ENCODE data around the gene ANKRD52. TPM values are rescaled to one million over a fixed set of nuclear protein-coding genes. Genes with fewer than 3 reads are reported as not detected.

ANKRD52 gene
- 66.0 and 78.0 TPM in 2 replicates for total RNA-seq

- Mint-ChIP-seq H3K4me1 (ENCODE audit: low read depth) (peaks cover 11% of the 10 kb centered on the region), H3K27me3 (ENCODE audit: low read depth) (no peaks in the 10 kb centered on the region), H3K4me3 (ENCODE audit: low read depth) (peak within 1 kb of the TSS; percentile 87), H3K27ac (peak within 1 kb of the TSS; percentile 73), H3K36me3 (ENCODE audit: low read depth) (peaks cover 23% of the 10 kb centered on the region), H3K9me3 (no peaks in the 10 kb centered on the region)
- intact Hi-C loops (cut with micrococcal nuclease): loop anchor here (5.0 kb wide), 1 partner anchor 141 kb away; the partner anchor contains the start of genes RPL41 and ZC3H10
- DNase-seq (ENCODE audit: low spot score): peak; percentile 80
Measured at GRCh38 chr12:56258068-56258819, at the start of gene ANKRD52. Gene ANKRD52 (minus strand): TSS chr12:56258384. CDS start chr12:56258269, 115 bp downstream.

- no peak for DNase-seq (ENCODE audit: low spot score)
- Mint-ChIP-seq H3K27me3 (ENCODE audit: low read depth) (no peaks in the 10 kb centered on the region), H3K9me3 (no peaks in the 10 kb centered on the region), H3K4me3 (ENCODE audit: low read depth) (no peak overlapping the region), H3K27ac (no peak overlapping the region), H3K4me1 (ENCODE audit: low read depth) (no peaks in the 10 kb centered on the region), H3K36me3 (ENCODE audit: low read depth) (peaks cover 44% of the 10 kb centered on the region)
- intact Hi-C loops (cut with micrococcal nuclease): no loop called here
Measured at GRCh38 chr12:56307221-56307965, 49.2 kb upstream of the ANKRD52 start.

- no peaks in the 10 kb centered on the region for H3K27me3 Mint-ChIP-seq (ENCODE audit: low read depth)
- no peak overlapping the region for H3K4me3 Mint-ChIP-seq (ENCODE audit: low read depth)
- intact Hi-C loops (cut with micrococcal nuclease): no loop called here
- DNase-seq (ENCODE audit: low spot score): no peak
- peaks cover 17% of the 10 kb centered on the region for H3K4me1 Mint-ChIP-seq (ENCODE audit: low read depth)
- H3K27ac Mint-ChIP-seq: peak overlapping the region; percentile 36
- peaks cover 31% of the 10 kb centered on the region for H3K36me3 Mint-ChIP-seq (ENCODE audit: low read depth)
- H3K9me3 Mint-ChIP-seq: no peaks in the 10 kb centered on the region
Measured at GRCh38 chr12:56304872-56305590, 46.8 kb upstream of the ANKRD52 start.

- no peaks in the 10 kb centered on the region for H3K27me3 Mint-ChIP-seq (ENCODE audit: low read depth)
- H3K4me3 Mint-ChIP-seq (ENCODE audit: low read depth): no peak overlapping the region
- H3K9me3 Mint-ChIP-seq: no peaks in the 10 kb centered on the region
Measured at GRCh38 chr12:56304276-56304675, 46.1 kb upstream of the ANKRD52 start.

GRCh38 chr12:56300644-56301464 is 42.7 kb upstream of the ANKRD52 start:
- H3K4me1 Mint-ChIP-seq (ENCODE audit: low read depth): peaks cover 45% of the 10 kb centered on the region
- no peak for DNase-seq (ENCODE audit: low spot score)
- peak overlapping the region; percentile 95 for H3K4me3 Mint-ChIP-seq (ENCODE audit: low read depth)
- peaks cover 42% of the 10 kb centered on the region for H3K36me3 Mint-ChIP-seq (ENCODE audit: low read depth)
- intact Hi-C loops (cut with micrococcal nuclease): loop anchor here (1.0 to 2.0 kb wide), 9 partner anchors 15 to 167 kb away; partner anchors contain the start of genes IL23A, PAN2, SPRYD4 and STAT2
- H3K27ac Mint-ChIP-seq: peak overlapping the region; percentile 94
- no peaks in the 10 kb centered on the region for H3K27me3 Mint-ChIP-seq (ENCODE audit: low read depth)
- H3K9me3 Mint-ChIP-seq: no peaks in the 10 kb centered on the region

More at GRCh38 chr12:56304276-56304675, 46.1 kb upstream of the ANKRD52 start:
- DNase-seq (ENCODE audit: low spot score): no peak
- Mint-ChIP-seq H3K27ac (no peak overlapping the region), H3K4me1 (ENCODE audit: low read depth) (peaks cover 17% of the 10 kb centered on the region), H3K36me3 (ENCODE audit: low read depth) (peaks cover 31% of the 10 kb centered on the region)
- intact Hi-C loops (cut with micrococcal nuclease): no loop called here

GRCh38 chr12:56299853-56300643 is 41.9 kb upstream of the ANKRD52 start, which contains the start of gene CS:
Gene CS (minus strand): TSS chr12:56300330. CDS start chr12:56300201, 129 bp downstream.
- H3K27me3 Mint-ChIP-seq (ENCODE audit: low read depth): no peaks in the 10 kb centered on the region
- peaks cover 45% of the 10 kb centered on the region for H3K4me1 Mint-ChIP-seq (ENCODE audit: low read depth)

GRCh38 chr12:56299308-56299852 is 41.2 kb upstream of the ANKRD52 start:
- intact Hi-C loops (cut with micrococcal nuclease): no loop called here
- DNase-seq (ENCODE audit: low spot score): peak; percentile 32
- Mint-ChIP-seq H3K27me3 (ENCODE audit: low read depth) (no peaks in the 10 kb centered on the region), H3K27ac (peak overlapping the region; percentile 94), H3K36me3 (ENCODE audit: low read depth) (peaks cover 34% of the 10 kb centered on the region), H3K9me3 (no peaks in the 10 kb centered on the region), H3K4me1 (ENCODE audit: low read depth) (peaks cover 45% of the 10 kb centered on the region), H3K4me3 (ENCODE audit: low read depth) (peak overlapping the region; percentile 95)

More at GRCh38 chr12:56299853-56300643, 41.9 kb upstream of the ANKRD52 start, which contains the start of gene CS:
- Mint-ChIP-seq H3K27ac (peak within 1 kb of the TSS; percentile 94), H3K4me3 (ENCODE audit: low read depth) (peak within 1 kb of the TSS; percentile 95), H3K36me3 (ENCODE audit: low read depth) (peaks cover 38% of the 10 kb centered on the region), H3K9me3 (no peaks in the 10 kb centered on the region)
- DNase-seq (ENCODE audit: low spot score): peak; percentile 98
- intact Hi-C loops (cut with micrococcal nuclease): loop anchor here (1.0 to 2.0 kb wide), 9 partner anchors 16 to 168 kb away; partner anchors contain the start of genes IL23A, PAN2, SPRYD4 and STAT2

- Mint-ChIP-seq H3K4me1 (ENCODE audit: low read depth) (peaks cover 45% of the 10 kb centered on the region), H3K4me3 (ENCODE audit: low read depth) (peak overlapping the region; percentile 95), H3K9me3 (no peaks in the 10 kb centered on the region), H3K27me3 (ENCODE audit: low read depth) (no peaks in the 10 kb centered on the region), H3K27ac (peak overlapping the region; percentile 65), H3K36me3 (ENCODE audit: low read depth) (peaks cover 31% of the 10 kb centered on the region)
- intact Hi-C loops (cut with micrococcal nuclease): no loop called here
- no peak for DNase-seq (ENCODE audit: low spot score)
Measured at GRCh38 chr12:56298828-56299227, 40.6 kb upstream of the ANKRD52 start.

GRCh38 chr12:56297400-56297799 is 39.2 kb upstream of the ANKRD52 start:
- Mint-ChIP-seq H3K36me3 (ENCODE audit: low read depth) (peaks cover 37% of the 10 kb centered on the region), H3K9me3 (no peaks in the 10 kb centered on the region), H3K27me3 (ENCODE audit: low read depth) (no peaks in the 10 kb centered on the region), H3K4me3 (ENCODE audit: low read depth) (peak overlapping the region; percentile 47), H3K4me1 (ENCODE audit: low read depth) (peaks cover 49% of the 10 kb centered on the region), H3K27ac (peak overlapping the region; percentile 4)
- intact Hi-C loops (cut with micrococcal nuclease): no loop called here
- DNase-seq (ENCODE audit: low spot score): no peak

- no peak overlapping the region for H3K27ac Mint-ChIP-seq
- intact Hi-C loops (cut with micrococcal nuclease): no loop called here
- no peak overlapping the region for H3K4me3 Mint-ChIP-seq (ENCODE audit: low read depth)
- H3K9me3 Mint-ChIP-seq: no peaks in the 10 kb centered on the region
- peaks cover 38% of the 10 kb centered on the region for H3K36me3 Mint-ChIP-seq (ENCODE audit: low read depth)
- DNase-seq (ENCODE audit: low spot score): no peak
- H3K27me3 Mint-ChIP-seq (ENCODE audit: low read depth): no peaks in the 10 kb centered on the region
- H3K4me1 Mint-ChIP-seq (ENCODE audit: low read depth): peaks cover 51% of the 10 kb centered on the region
Measured at GRCh38 chr12:56296295-56296694, 38.1 kb upstream of the ANKRD52 start.

GRCh38 chr12:56293795-56294194 is 35.6 kb upstream of the ANKRD52 start:
- no peak for DNase-seq (ENCODE audit: low spot score)
- no peaks in the 10 kb centered on the region for H3K9me3 Mint-ChIP-seq
- intact Hi-C loops (cut with micrococcal nuclease): no loop called here
- H3K36me3 Mint-ChIP-seq (ENCODE audit: low read depth): peaks cover 47% of the 10 kb centered on the region
- no peaks in the 10 kb centered on the region for H3K27me3 Mint-ChIP-seq (ENCODE audit: low read depth)
- peaks cover 47% of the 10 kb centered on the region for H3K4me1 Mint-ChIP-seq (ENCODE audit: low read depth)
- H3K27ac Mint-ChIP-seq: no peak overlapping the region
- no peak overlapping the region for H3K4me3 Mint-ChIP-seq (ENCODE audit: low read depth)
